IMR-90 (cell line): ENCODE results near the gene IST1. TPM values are rescaled to one million over a fixed set of nuclear protein-coding genes. Genes with fewer than 3 reads are reported as not detected.

Experiments used
- ATAC-seq: fragments of 200-7000 bp; cut with Tn5 transposase; 2 replicates; pipeline ENCODE4 v1.9.1; 2020; ENCODE audit warnings: low read depth, mild to moderate bottlenecking, moderate library complexity
- BruUV-seq: library from RNA; stranded (reverse); fragments of 400-500 nt; replicated peaks from 2 replicates; lab custom pipeline; 2021; lab: Mats Ljungman, UMichigan
- CTCF ChIA-PET: fragments of 300-600 bp; formaldehyde crosslinking; extraction: SDS; loops from one replicate; lab custom pipeline; 2021; ENCODE audit warnings: antibody characterized with exemption; lab: Yijun Ruan, JAX
- POLR2A ChIA-PET: fragments of 300-600 bp; sonication (Branson Sonifier 250); formaldehyde crosslinking; loops from one replicate; lab custom pipeline; 2022; ENCODE audit warnings: antibody characterized with exemption; ENCODE audit not compliant: unreplicated experiment; lab: Charles Lee
- DNase-seq: peaks from one replicate; pipeline ENCODE4 v3.0.0; 2013
- H2AFZ ChIP-seq: replicated peaks from 2 replicates; pipeline ENCODE3; 2013; ENCODE audit warnings: low read length, mild to moderate bottlenecking; ENCODE audit not compliant: poor library complexity
- H2AK5ac ChIP-seq: 2 replicates; pipeline ENCODE4 v1.6.1; 2013; ENCODE audit warnings: low read depth, low read length, inconsistent platforms
- H2AK9ac ChIP-seq: replicated peaks from 2 replicates; pipeline ENCODE3; 2013; ENCODE audit warnings: mild to moderate bottlenecking, low read depth, low read length, moderate library complexity; ENCODE audit not compliant: poor library complexity
- H2BK120ac ChIP-seq: 2 replicates; pipeline ENCODE4 v1.6.1; 2013; ENCODE audit warnings: low read depth, low read length, inconsistent platforms
- H2BK15ac ChIP-seq: 3 replicates; pipeline ENCODE4 v1.6.1; 2013; ENCODE audit warnings: low read depth, low read length, inconsistent platforms
- H2BK20ac ChIP-seq: 2 replicates; pipeline ENCODE4 v1.6.1; 2013; ENCODE audit warnings: low read depth, mild to moderate bottlenecking, inconsistent platforms, low read length, moderate library complexity
- H2BK5ac ChIP-seq: 2 replicates; pipeline ENCODE4 v1.6.1; 2013; ENCODE audit warnings: mild to moderate bottlenecking, low read depth, low read length, inconsistent platforms; ENCODE audit not compliant: poor library complexity, severe bottlenecking
- H3K14ac ChIP-seq: replicated peaks from 2 replicates; pipeline ENCODE4 v1.6.1; 2013; ENCODE audit warnings: low read depth, low read length, inconsistent platforms
- H3K18ac ChIP-seq: 2 replicates; pipeline ENCODE4 v1.6.1; 2013; ENCODE audit warnings: low read depth, low read length, control low read depth
- H3K23ac ChIP-seq: 2 replicates; pipeline ENCODE4 v1.6.1; 2013; ENCODE audit warnings: low read depth, low read length, inconsistent platforms
- H3K27ac ChIP-seq: 2 replicates; pipeline ENCODE4 v1.5.1; 2013; ENCODE audit warnings: mild to moderate bottlenecking, control low read depth, low read length; ENCODE audit not compliant: insufficient read depth
- H3K27me3 ChIP-seq: 2 replicates; pipeline ENCODE4 v1.6.1; 2013; ENCODE audit warnings: low read length; ENCODE audit not compliant: control insufficient read depth, insufficient read depth
- H3K36me3 ChIP-seq: 2 replicates; pipeline ENCODE4 v1.6.1; 2013; ENCODE audit warnings: low read length, mixed read lengths; ENCODE audit not compliant: control insufficient read depth, insufficient read depth
- H3K4ac ChIP-seq: 2 replicates; pipeline ENCODE4 v1.6.1; 2013; ENCODE audit warnings: low read depth, low read length, inconsistent platforms
- H3K4me1 ChIP-seq: 2 replicates; pipeline ENCODE4 v1.6.1; 2013; ENCODE audit warnings: low read length, mixed read lengths; ENCODE audit not compliant: control insufficient read depth, insufficient read depth
- H3K4me2 ChIP-seq: 2 replicates; pipeline ENCODE4 v1.6.1; 2013; ENCODE audit warnings: low read depth, mild to moderate bottlenecking, control low read depth, low read length, moderate library complexity
- H3K4me3 ChIP-seq: 2 replicates; pipeline ENCODE4 v1.5.1; 2013; ENCODE audit warnings: low read depth, mild to moderate bottlenecking, control low read depth, low read length, moderate library complexity; ENCODE audit not compliant: insufficient read depth
- H3K56ac ChIP-seq: 2 replicates; pipeline ENCODE4 v1.6.1; 2013; ENCODE audit warnings: low read length, inconsistent platforms; ENCODE audit not compliant: insufficient read depth; ENCODE audit errors: extremely low read depth
- H3K79me1 ChIP-seq, 2 experiments: 2 replicates each; pipeline ENCODE4 v1.6.1; 2013; ENCODE audit warnings: low read length in 2 of 2, inconsistent platforms in 1 of 2, low read depth in 1 of 2
- H3K9ac ChIP-seq: 2 replicates; pipeline ENCODE4 v1.6.1; 2013; ENCODE audit warnings: low read depth, low read length, control low read depth
- H3K9me1 ChIP-seq: 2 replicates; pipeline ENCODE4 v1.6.1; 2013; ENCODE audit warnings: low read length, inconsistent platforms; ENCODE audit not compliant: insufficient read depth
- H3K9me3 ChIP-seq: 2 replicates; pipeline ENCODE4 v1.6.1; 2013; ENCODE audit warnings: low read length; ENCODE audit not compliant: control insufficient read depth, insufficient read depth
- H4K20me1 ChIP-seq: 2 replicates; pipeline ENCODE4 v1.6.1; 2013; ENCODE audit warnings: low read length, inconsistent platforms; ENCODE audit not compliant: insufficient read depth
- H4K5ac ChIP-seq: 2 replicates; pipeline ENCODE4 v1.6.1; 2013; ENCODE audit warnings: mild to moderate bottlenecking, low read depth, low read length, control low read depth
- H4K8ac ChIP-seq, 2 experiments: 2 replicates each; pipeline ENCODE4 v1.6.1; 2013; ENCODE audit warnings: low read depth in 2 of 2, low read length in 2 of 2, control low read depth in 1 of 2, inconsistent platforms in 1 of 2
- H4K91ac ChIP-seq: 2 replicates; pipeline ENCODE4 v1.6.1; 2013; ENCODE audit warnings: low read depth, low read length, inconsistent platforms; ENCODE audit not compliant: insufficient read depth
- BHLHE40 ChIP-seq: fragments of 150-350 bp; IDR thresholded peaks from 2 replicates; pipeline ENCODE4 v1.6.1; 2016; ENCODE audit warnings: mild to moderate bottlenecking, low read depth, low read length
- CEBPB ChIP-seq: IDR thresholded peaks from 2 replicates; pipeline ENCODE4 v1.6.1; 2012; ENCODE audit warnings: low read depth, low read length, improper control_type of control experiment
- CHD1 ChIP-seq: IDR thresholded peaks from 2 replicates; pipeline ENCODE4 v1.6.1; 2012; ENCODE audit warnings: low read depth, low read length, improper control_type of control experiment
- POLR2A ChIP-seq: IDR thresholded peaks from 2 replicates; pipeline ENCODE4 v1.6.1; 2012; ENCODE audit warnings: mild to moderate bottlenecking, low read depth, low read length
- RAD21 ChIP-seq: IDR thresholded peaks from 2 replicates; pipeline ENCODE4 v1.6.1; 2012; ENCODE audit warnings: low read length, improper control_type of control experiment
- WGBS, 2 experiments: methylation state at CpG; one replicate each; pipeline versions ENCODE4 v1.1.5 to v1.1.7; 2013; ENCODE audit warnings: missing lambda C conversion rate in 2 of 2; ENCODE audit not compliant: insufficient read length in 1 of 2; ENCODE audit errors: extremely low coverage in 2 of 2; 5-methylcytosine and 5-hydroxymethylcytosine counted together
- dilution Hi-C: fragments of 300-500 bp; cut with HindIII; formaldehyde crosslinking; loops from one replicate; pipeline ENCODE4 v1.14.3; 2018; ENCODE audit warnings: low sequenced_read_pairs; ENCODE audit not compliant: unreplicated experiment
- in situ Hi-C: fragments of 300-500 bp; cut with MboI; formaldehyde crosslinking; loops from 3 replicates; pipeline ENCODE4 v1.14.3; 2019; ENCODE audit warnings: low sequenced_read_pairs, inconsistent platforms, mixed read lengths
- intact Hi-C: fragments of 100-400 bp; cut with micrococcal nuclease; formaldehyde crosslinking; loops from 2 replicates; pipeline ENCODE4 v1.10.0; 2022
- polyA plus RNA-seq, 3 experiments: library from polyadenylated mRNA; depleted of rRNA; stranded (reverse); fragments of >200 nt; gene quantifications; 2 replicates each; pipeline ENCODE4 v1.2.3, GENCODE V29; 2012; ENCODE audit warnings: low replicate concordance in 1 of 3
- total RNA-seq: library from RNA; depleted of rRNA; stranded (reverse); fragments of >200 nt; gene quantifications from 2 replicates; pipeline ENCODE4 v1.2.3, GENCODE V29; 2012

IST1 gene
- total and polyA plus RNA-seq, 2 of the 4 experiments (the other 2 are of a cell fraction): 134 to 186 TPM

DNA sequence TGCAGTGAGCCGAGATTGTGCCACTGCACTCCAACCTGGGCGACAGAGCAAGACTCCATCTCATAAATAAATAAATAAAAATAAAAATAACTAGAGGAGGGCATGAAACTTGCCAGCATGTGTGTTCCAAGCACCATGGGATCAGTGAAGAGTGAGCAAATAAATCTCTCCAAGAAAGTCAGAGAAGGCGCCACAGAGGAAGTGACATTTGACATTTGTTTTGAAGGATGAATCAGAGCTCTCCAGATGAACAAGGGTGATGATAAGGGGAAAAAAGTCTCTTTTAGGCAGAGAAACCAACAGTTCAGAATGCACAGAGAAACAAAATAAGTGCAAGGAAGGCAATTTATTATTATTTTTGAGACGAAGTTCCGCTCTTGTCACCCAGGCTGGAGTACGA is 50.3 kb downstream of the IST1 start:
- Histone ChIP-seq H2BK5ac (no peak overlapping the region), H2BK120ac (no peak overlapping the region), H4K8ac (no peak overlapping the region), H3K9me3 (no peaks in the 10 kb centered on the region), H3K79me1 (no peaks in the 10 kb centered on the region), H3K27me3 (peaks cover 5% of the 10 kb centered on the region), H2AK5ac (no peak overlapping the region), H3K4me2 (no peak overlapping the region), H3K9ac (no peak overlapping the region), H3K36me3 (no peaks in the 10 kb centered on the region), H3K4ac (no peak overlapping the region), H2AFZ (no peak overlapping the region), H3K23ac (no peak overlapping the region), H4K91ac (no peak overlapping the region), H3K4me1 (no peaks in the 10 kb centered on the region), H3K18ac (no peak overlapping the region), H3K14ac (no peak overlapping the region), H3K4me3 (no peak overlapping the region), H3K56ac (no peak overlapping the region), H3K27ac (no peak overlapping the region), H3K9me1 (no peaks in the 10 kb centered on the region), H2AK9ac (no peak overlapping the region), H2BK15ac (no peak overlapping the region), H4K5ac (no peak overlapping the region), H2BK20ac (no peak overlapping the region), H4K20me1 (no peaks in the 10 kb centered on the region)
- intact Hi-C loops: no loop called here
- no peak for TF ChIP-seq BHLHE40
- no peak for TF ChIP-seq CEBPB
- TF ChIP-seq CHD1: no peak
- no peak for TF ChIP-seq RAD21
- TF ChIP-seq POLR2A: no peak
- ATAC-seq (no peak), DNase-seq (no peak)
- no TSS peak for BruUV-seq
- in situ Hi-C loops: no loop called here
- POLR2A ChIA-PET: no interaction called here
- CTCF ChIA-PET: no interaction called here
- dilution Hi-C loops: no loop called here
- WGBS, 2 experiments: 52% methylated on average over 3 of the region's 6 CpGs; no CpG with 5 or more reads in 1 of the 2 experiments
